ENCODE data around the gene DCLRE1A.

Gene DCLRE1A

GRCh38 chr10:113854013-113854760 is at the start of gene DCLRE1A, which contains the start of gene NHLRC2:
TSS of gene DCLRE1A (minus strand) at chr10:113854082. CDS start at chr10:113853182, 900 bp downstream.
TSS of gene NHLRC2 (plus strand) at chr10:113854661. CDS start at chr10:113854873, 212 bp downstream.
- peak; percentile 76 to 87 for DNase-seq

- DNase-seq: no peak
Observed at GRCh38 chr10:113899952-113900598, 46.2 kb upstream of the DCLRE1A start.

- no peak for DNase-seq
Observed at GRCh38 chr10:113897693-113898618, 44.1 kb upstream of the DCLRE1A start.

- no peak for DNase-seq
Observed at GRCh38 chr10:113895018-113895417, 41.1 kb upstream of the DCLRE1A start.

GRCh38 chr10:113894581-113894980 is 40.7 kb upstream of the DCLRE1A start:
- DNase-seq: no peak

- DNase-seq: no peak
Observed at GRCh38 chr10:113893570-113893969, 39.7 kb upstream of the DCLRE1A start.

GRCh38 chr10:113891476-113891875 is 37.6 kb upstream of the DCLRE1A start:
- DNase-seq: no peak

GRCh38 chr10:113890769-113891168 is 36.9 kb upstream of the DCLRE1A start:
- no peak for DNase-seq

- no peak for DNase-seq
Observed at GRCh38 chr10:113889911-113890310, 36.0 kb upstream of the DCLRE1A start.

GRCh38 chr10:113882240-113882639 is 28.4 kb upstream of the DCLRE1A start:
- no peak for DNase-seq

- DNase-seq: no peak
Observed at GRCh38 chr10:113880236-113880635, 26.4 kb upstream of the DCLRE1A start.

- DNase-seq: no peak
Observed at GRCh38 chr10:113879691-113880090, 25.8 kb upstream of the DCLRE1A start.

GRCh38 chr10:113876461-113876860 is 22.6 kb upstream of the DCLRE1A start:
- no peak for DNase-seq

GRCh38 chr10:113875212-113875611 is 21.3 kb upstream of the DCLRE1A start:
- DNase-seq: no peak

GRCh38 chr10:113872139-113873030 is 18.5 kb upstream of the DCLRE1A start:
- DNase-seq: no peak

- no peak for DNase-seq
Observed at GRCh38 chr10:113869789-113870188, 15.9 kb upstream of the DCLRE1A start.

GRCh38 chr10:113867904-113868303 is 14.0 kb upstream of the DCLRE1A start:
- DNase-seq: no peak

- DNase-seq: no peak
Observed at GRCh38 chr10:113866551-113867394, 12.9 kb upstream of the DCLRE1A start.

- no peak for DNase-seq
Observed at GRCh38 chr10:113865901-113866300, 12.0 kb upstream of the DCLRE1A start.

GRCh38 chr10:113859261-113859660 is 5.4 kb upstream of the DCLRE1A start:
- no peak for DNase-seq

GRCh38 chr10:113858541-113858940 is 4.7 kb upstream of the DCLRE1A start:
- DNase-seq: no peak
